ENCODE measurements around the gene SYNRG. TPM values are rescaled to one million over a fixed set of nuclear protein-coding genes. Genes with fewer than 3 reads are reported as not detected.

SYNRG gene
- total RNA-seq, 4 donors from 2014 or later = 27.4 to 46.5 (median 31.0) TPM

DNA sequence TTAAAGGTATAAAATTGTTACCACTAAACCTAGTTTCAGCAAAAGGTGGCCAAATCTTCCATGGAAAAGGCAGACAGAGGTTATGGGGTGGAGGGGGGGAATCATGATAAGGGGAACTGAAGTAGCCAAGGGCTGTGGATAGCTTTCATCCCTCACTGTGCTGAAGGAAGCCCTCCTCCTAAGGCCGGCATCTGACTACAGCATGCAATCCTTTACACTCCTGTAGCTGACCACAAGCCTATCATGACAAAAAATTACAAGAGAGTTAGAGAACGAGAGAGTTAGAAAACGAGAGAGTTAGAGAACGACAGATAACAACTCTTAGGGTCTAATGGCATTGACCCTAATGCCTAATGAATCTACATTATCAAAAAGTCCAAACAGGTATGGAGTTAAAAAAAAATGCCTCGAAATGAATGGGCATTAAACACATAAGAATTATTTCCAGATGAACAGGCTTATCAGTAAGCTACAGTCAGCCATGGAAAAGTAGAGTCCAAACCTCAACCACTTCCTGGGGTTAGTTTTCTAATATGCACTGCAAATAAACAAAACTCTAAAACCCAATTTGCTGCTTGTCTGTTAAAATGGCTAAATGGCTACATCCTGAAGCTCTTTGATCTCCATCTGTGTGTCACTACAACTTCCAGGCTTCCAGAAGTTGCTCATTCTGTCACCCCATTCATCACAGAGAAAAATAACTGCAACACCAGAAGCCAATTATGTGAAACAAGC is 89.8 kb downstream of the SYNRG start:
- TF ChIP-seq, protein P1, sequence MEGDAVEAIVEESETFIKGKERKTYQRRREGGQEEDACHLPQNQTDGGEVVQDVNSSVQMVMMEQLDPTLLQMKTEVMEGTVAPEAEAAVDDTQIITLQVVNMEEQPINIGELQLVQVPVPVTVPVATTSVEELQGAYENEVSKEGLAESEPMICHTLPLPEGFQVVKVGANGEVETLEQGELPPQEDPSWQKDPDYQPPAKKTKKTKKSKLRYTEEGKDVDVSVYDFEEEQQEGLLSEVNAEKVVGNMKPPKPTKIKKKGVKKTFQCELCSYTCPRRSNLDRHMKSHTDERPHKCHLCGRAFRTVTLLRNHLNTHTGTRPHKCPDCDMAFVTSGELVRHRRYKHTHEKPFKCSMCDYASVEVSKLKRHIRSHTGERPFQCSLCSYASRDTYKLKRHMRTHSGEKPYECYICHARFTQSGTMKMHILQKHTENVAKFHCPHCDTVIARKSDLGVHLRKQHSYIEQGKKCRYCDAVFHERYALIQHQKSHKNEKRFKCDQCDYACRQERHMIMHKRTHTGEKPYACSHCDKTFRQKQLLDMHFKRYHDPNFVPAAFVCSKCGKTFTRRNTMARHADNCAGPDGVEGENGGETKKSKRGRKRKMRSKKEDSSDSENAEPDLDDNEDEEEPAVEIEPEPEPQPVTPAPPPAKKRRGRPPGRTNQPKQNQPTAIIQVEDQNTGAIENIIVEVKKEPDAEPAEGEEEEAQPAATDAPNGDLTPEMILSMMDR (IDR thresholded peaks at IDR 0.05; ENCODE audit: low read depth) = no peak

DNA sequence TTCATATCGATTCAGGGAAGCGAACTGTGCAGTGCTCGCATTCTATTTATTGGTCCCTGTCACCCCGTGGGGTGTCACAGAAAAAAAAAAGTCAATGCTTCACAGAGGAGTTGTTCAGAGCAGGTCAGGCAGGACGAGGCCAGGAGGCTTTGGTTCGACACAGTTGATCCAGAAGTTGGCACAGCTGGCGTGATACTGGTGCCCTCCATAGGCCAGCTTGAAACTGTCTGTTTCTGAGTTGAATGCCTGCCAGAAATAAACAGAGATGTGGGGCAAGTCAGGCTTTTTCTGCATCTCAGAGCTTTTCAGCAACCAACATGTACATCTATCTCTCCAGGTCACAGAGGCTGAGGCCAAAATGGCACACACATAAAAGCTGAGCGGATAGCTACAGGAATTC is 90.4 kb downstream of the SYNRG start:
- TF ChIP-seq, protein P1 (IDR thresholded peaks at IDR 0.05; ENCODE audit: low read depth) = no peak

DNA sequence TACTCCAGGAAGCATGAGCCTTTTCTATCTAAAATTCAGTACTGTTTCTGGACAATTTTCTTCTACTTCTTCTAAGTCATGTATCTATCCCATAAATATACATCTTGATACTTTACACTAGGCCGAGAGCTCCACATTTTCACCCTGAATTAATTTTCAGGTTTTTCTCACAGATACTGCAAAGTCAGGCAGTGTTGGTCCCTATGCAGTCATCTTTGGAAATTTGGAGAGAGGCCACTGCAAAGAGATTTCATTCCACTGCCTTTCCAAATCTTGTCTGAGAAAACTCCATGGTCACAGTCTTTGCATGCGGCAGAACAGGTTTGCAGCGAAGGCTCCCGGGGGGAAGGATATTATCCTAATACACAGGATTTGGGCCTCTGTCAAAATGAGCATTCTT is 91.3 kb downstream of the SYNRG start:
- TF ChIP-seq, protein P1 (IDR thresholded peaks at IDR 0.05; ENCODE audit: low read depth) = no peak

DNA sequence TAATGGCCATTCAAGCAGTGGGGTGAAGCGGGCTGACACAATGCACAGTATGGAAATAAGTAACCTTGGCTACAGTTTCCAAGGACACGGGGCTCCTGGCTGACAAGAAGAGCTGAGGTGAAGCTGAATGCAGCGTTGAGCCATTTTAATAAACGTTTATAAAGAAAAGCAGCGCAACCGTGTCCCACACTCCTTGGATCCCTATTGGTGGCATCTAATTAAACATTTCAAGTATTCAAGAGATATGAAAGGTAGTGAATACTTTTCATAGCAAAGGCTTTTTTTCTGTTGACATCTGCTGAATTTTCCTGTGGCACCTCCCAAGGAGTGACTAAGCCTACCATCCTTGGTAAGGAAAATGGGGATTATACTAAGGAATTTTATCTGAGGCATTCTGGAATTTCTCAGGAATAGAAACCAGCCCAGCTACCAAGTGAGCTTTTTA is 93.1 kb downstream of the SYNRG start:
- TF ChIP-seq, protein P1 (IDR thresholded peaks at IDR 0.05; ENCODE audit: low read depth) = no peak

DNA sequence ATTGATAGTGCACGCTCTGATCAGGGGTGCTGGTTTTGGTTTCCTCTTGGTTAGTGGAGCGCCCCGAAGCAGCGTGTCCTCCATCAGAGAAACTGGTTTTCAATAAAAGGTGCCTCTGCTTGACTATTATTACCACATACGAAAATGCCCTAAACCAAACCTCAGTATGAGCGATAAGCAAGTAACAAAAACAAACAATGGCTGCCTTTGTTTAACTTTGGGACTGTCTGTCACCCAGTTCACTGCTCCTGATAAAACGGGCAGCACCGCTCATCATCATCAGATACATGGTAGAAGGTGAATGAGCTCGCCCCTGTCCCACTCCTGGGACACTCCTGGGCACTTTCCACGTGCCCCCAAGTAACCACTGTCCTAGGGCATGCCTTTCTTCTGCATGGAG is 95.5 kb downstream of the SYNRG start:
- TF ChIP-seq, protein P1 (IDR thresholded peaks at IDR 0.05; ENCODE audit: low read depth) = no peak

DNA sequence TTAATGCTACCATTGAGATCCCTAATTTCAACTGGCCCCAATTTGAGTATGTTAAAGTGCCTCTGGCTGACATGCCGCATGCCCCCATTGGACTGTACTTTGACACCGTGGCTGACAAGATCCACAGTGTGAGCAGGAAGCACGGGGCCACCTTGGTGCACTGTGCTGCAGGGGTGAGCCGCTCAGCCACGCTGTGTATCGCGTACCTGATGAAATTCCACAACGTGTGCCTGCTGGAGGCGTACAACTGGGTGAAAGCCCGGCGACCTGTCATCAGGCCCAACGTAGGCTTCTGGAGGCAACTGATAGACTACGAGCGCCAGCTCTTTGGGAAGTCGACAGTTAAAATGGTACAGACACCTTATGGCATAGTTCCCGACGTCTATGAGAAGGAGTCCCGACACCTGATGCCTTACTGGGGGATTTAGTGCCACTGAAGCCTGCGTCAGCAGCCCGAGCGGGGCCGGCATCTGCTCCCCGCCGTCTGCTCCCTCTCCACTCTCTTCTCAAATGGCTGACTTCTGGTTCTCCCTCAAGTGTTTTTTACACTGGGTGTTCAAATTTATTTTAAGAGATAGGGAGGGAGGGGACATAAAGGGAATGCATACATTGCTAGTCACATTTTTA is 96.7 kb downstream of the SYNRG start:
- TF ChIP-seq, protein P1 (IDR thresholded peaks at IDR 0.05; ENCODE audit: low read depth) = no peak

DNA sequence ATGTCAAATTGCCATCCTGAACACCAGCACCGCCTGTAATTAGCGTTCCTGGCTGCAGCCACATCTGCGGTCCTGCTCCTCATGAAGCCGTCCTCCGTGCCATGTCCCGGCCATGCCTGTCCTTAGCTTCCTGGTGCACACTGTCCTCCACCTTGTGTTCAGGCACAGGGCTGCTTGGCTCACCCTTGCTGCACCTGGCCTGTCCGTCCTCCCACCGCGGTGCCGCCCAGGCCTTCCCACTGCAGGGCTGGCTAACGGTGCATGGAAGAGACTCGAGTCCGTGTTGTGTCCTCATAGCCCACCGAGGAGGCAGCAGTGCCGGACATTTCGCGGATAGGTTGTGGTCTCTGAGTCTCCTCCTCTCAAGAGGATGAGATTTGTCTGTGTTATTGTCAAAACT is 99.2 kb downstream of the SYNRG start:
- TF ChIP-seq, protein P1 (IDR thresholded peaks at IDR 0.05; ENCODE audit: low read depth) = no peak
